GM21786 (cell line): ENCODE results near the gene METTL16.

Experiments used
- ATAC-seq: cut with Tn5 transposase; IDR thresholded peaks from one replicate; pipeline ENCODE4 v1.9.1; 2021; ENCODE audit not compliant: unreplicated experiment

The METTL16 gene

GRCh38 chr17:2385240-2386210 lies 126.2 kb downstream of the METTL16 start:
- ATAC-seq, result no peak

GRCh38 chr17:2384439-2385127 lies 127.1 kb downstream of the METTL16 start:
- ATAC-seq, result no peak

GRCh38 chr17:2383628-2384167 lies 128.0 kb downstream of the METTL16 start:
- no peak for ATAC-seq

GRCh38 chr17:2380950-2381649 lies 130.6 kb downstream of the METTL16 start:
- no peak for ATAC-seq

GRCh38 chr17:2380226-2380922 lies 131.3 kb downstream of the METTL16 start:
- no peak for ATAC-seq

GRCh38 chr17:2379489-2380225 lies 132.0 kb downstream of the METTL16 start:
- ATAC-seq, result no peak

GRCh38 chr17:2378905-2379304 lies 132.8 kb downstream of the METTL16 start:
- ATAC-seq, result no peak

- no peak for ATAC-seq
Observed at GRCh38 chr17:2377659-2378058, 134.0 kb downstream of the METTL16 start.

- ATAC-seq, result no peak
Observed at GRCh38 chr17:2376107-2376506, 135.6 kb downstream of the METTL16 start.

- ATAC-seq, result no peak
Observed at GRCh38 chr17:2375406-2375805, 136.3 kb downstream of the METTL16 start.

GRCh38 chr17:2374549-2375285 lies 137.0 kb downstream of the METTL16 start:
- ATAC-seq, result no peak

- no peak for ATAC-seq
Observed at GRCh38 chr17:2373179-2373578, 138.5 kb downstream of the METTL16 start.

- ATAC-seq, result no peak
Observed at GRCh38 chr17:2372681-2373080, 139.0 kb downstream of the METTL16 start.

GRCh38 chr17:2372180-2372579 lies 139.5 kb downstream of the METTL16 start:
- ATAC-seq, result no peak

- ATAC-seq, result no peak
Observed at GRCh38 chr17:2371183-2372130, 140.2 kb downstream of the METTL16 start.

GRCh38 chr17:2370211-2370589 lies 141.5 kb downstream of the METTL16 start:
- no peak for ATAC-seq

GRCh38 chr17:2369551-2370210 lies 142.0 kb downstream of the METTL16 start:
- ATAC-seq, result no peak

- ATAC-seq, result no peak
Observed at GRCh38 chr17:2369039-2369438, 142.6 kb downstream of the METTL16 start.
